H9 (cell line): ENCODE results near the gene ZNF672. TPM values are rescaled to one million over a fixed set of nuclear protein-coding genes. Genes with fewer than 3 reads are reported as not detected.

ENCODE experiments used
- DNase-seq: peaks from one replicate; pipeline ENCODE4 v3.0.0-alpha.2; 2017
- H2AFZ ChIP-seq: one replicate; pipeline ENCODE4 v1.6.1; 2013; ENCODE audit warnings: mild to moderate bottlenecking, low read length, control low read depth, moderate library complexity
- H2AK5ac ChIP-seq: 2 replicates; pipeline ENCODE4 v1.6.1; 2013; ENCODE audit warnings: low read length, control low read depth, mixed read lengths; ENCODE audit not compliant: insufficient read length
- H2BK120ac ChIP-seq: one replicate; pipeline ENCODE4 v1.6.1; 2013; ENCODE audit warnings: low read depth, mild to moderate bottlenecking, low read length, control low read depth, inconsistent platforms; ENCODE audit not compliant: poor library complexity, severe bottlenecking
- H2BK12ac ChIP-seq: 2 replicates; pipeline ENCODE4 v1.6.1; 2013; ENCODE audit warnings: low read length, control low read depth, mixed read lengths, low read depth; ENCODE audit not compliant: insufficient read length
- H2BK15ac ChIP-seq: 2 replicates; pipeline ENCODE4 v1.6.1; 2013; ENCODE audit warnings: low read depth, low read length, control low read depth
- H2BK20ac ChIP-seq: one replicate; pipeline ENCODE4 v1.6.1; 2013; ENCODE audit warnings: low read depth, mild to moderate bottlenecking, low read length, control low read depth, inconsistent platforms; ENCODE audit not compliant: poor library complexity, severe bottlenecking
- H2BK5ac ChIP-seq: 2 replicates; pipeline ENCODE4 v1.6.1; 2013; ENCODE audit warnings: low read length, control low read depth, mixed read lengths; ENCODE audit not compliant: insufficient read length
- H3K14ac ChIP-seq: 2 replicates; pipeline ENCODE4 v1.6.1; 2013; ENCODE audit warnings: low read length, control low read depth; ENCODE audit not compliant: insufficient read depth
- H3K18ac ChIP-seq: 2 replicates; pipeline ENCODE4 v1.6.1; 2013; ENCODE audit warnings: low read depth, mild to moderate bottlenecking, mixed read lengths, low read length, control low read depth; ENCODE audit not compliant: insufficient read length
- H3K23ac ChIP-seq: 2 replicates; pipeline ENCODE4 v1.6.1; 2013; ENCODE audit warnings: low read length, control low read depth, mixed read lengths, low read depth; ENCODE audit not compliant: insufficient read length
- H3K23me2 ChIP-seq: 2 replicates; pipeline ENCODE4 v1.6.1; 2013; ENCODE audit warnings: low read depth, mild to moderate bottlenecking, mixed read lengths, low read length, control low read depth; ENCODE audit not compliant: insufficient read length, poor library complexity, severe bottlenecking
- H3K27ac ChIP-seq: 2 replicates; pipeline ENCODE4 v1.5.1; 2013; ENCODE audit warnings: low read length, control low read depth, mixed read lengths, low read depth; ENCODE audit not compliant: insufficient read length
- H3K27me3 ChIP-seq: 2 replicates; pipeline ENCODE4 v1.6.1; 2013; ENCODE audit warnings: low read length, control low read depth, inconsistent platforms; ENCODE audit not compliant: insufficient read depth
- H3K4ac ChIP-seq: 2 replicates; pipeline ENCODE4 v1.6.1; 2013; ENCODE audit warnings: low read depth, mild to moderate bottlenecking, control low read depth, inconsistent platforms, low read length, moderate library complexity
- H3K4me1 ChIP-seq: 2 replicates; pipeline ENCODE4 v1.6.1; 2013; ENCODE audit warnings: low read length, control low read depth, inconsistent platforms; ENCODE audit not compliant: insufficient read depth
- H3K4me2 ChIP-seq: 2 replicates; pipeline ENCODE4 v1.6.1; 2013; ENCODE audit warnings: low read length, control low read depth, mixed read lengths; ENCODE audit not compliant: insufficient read length, insufficient read depth
- H3K56ac ChIP-seq: 2 replicates; pipeline ENCODE4 v1.6.1; 2013; ENCODE audit warnings: low read depth, mild to moderate bottlenecking, mixed read lengths, low read length, control low read depth; ENCODE audit not compliant: insufficient read length
- H3K79me1 ChIP-seq: 2 replicates; pipeline ENCODE4 v1.6.1; 2013; ENCODE audit warnings: low read depth, mild to moderate bottlenecking, moderate library complexity, low read length, control low read depth, inconsistent platforms; ENCODE audit not compliant: insufficient read depth, poor library complexity, severe bottlenecking
- H3K79me2 ChIP-seq: 2 replicates; pipeline ENCODE4 v1.6.1; 2013; ENCODE audit warnings: low read length, control low read depth, inconsistent platforms; ENCODE audit not compliant: insufficient read depth
- H3K9ac ChIP-seq: 2 replicates; pipeline ENCODE4 v1.6.1; 2013; ENCODE audit warnings: low read length, control low read depth, mixed read lengths; ENCODE audit not compliant: insufficient read length; ENCODE audit errors: extremely low read depth
- H3K9me3 ChIP-seq: one replicate; pipeline ENCODE4 v1.6.1; 2013; ENCODE audit warnings: low read depth, low read length, inconsistent platforms; ENCODE audit not compliant: control insufficient read depth
- H3T11ph ChIP-seq: one replicate; pipeline ENCODE4 v1.6.1; 2013; ENCODE audit warnings: mild to moderate bottlenecking, low read length, control low read depth, inconsistent platforms
- H4K20me1 ChIP-seq: one replicate; pipeline ENCODE4 v1.6.1; 2013; ENCODE audit not compliant: control insufficient read depth, insufficient read length, insufficient read depth
- H4K5ac ChIP-seq: 2 replicates; pipeline ENCODE4 v1.6.1; 2013; ENCODE audit warnings: low read depth, mild to moderate bottlenecking, mixed read lengths, low read length, control low read depth; ENCODE audit not compliant: insufficient read length
- H4K8ac ChIP-seq: replicated peaks from 2 replicates; pipeline ENCODE4 v1.6.1; 2013; ENCODE audit warnings: low read length, control low read depth, mixed read lengths, low read depth; ENCODE audit not compliant: insufficient read length
- H4K91ac ChIP-seq: 2 replicates; pipeline ENCODE4 v1.6.1; 2013; ENCODE audit warnings: low read depth, mild to moderate bottlenecking, moderate library complexity, mixed read lengths, low read length, control low read depth; ENCODE audit not compliant: insufficient read length
- H3K27ac Mint-ChIP-seq, 3 experiments: 2 replicates in 2 of 3; 3 replicates in 1 of 3; pipeline ENCODE4 v1.8.0; 2020 to 2021; ENCODE audit warnings: mixed read lengths in 3 of 3, mild to moderate bottlenecking in 1 of 3, moderate library complexity in 1 of 3
- H3K27me3 Mint-ChIP-seq: 2 replicates; pipeline ENCODE4 v1.8.0; 2021; ENCODE audit warnings: low read depth, mild to moderate bottlenecking, moderate library complexity, mixed read lengths
- H3K36me3 Mint-ChIP-seq, 3 experiments: 2 replicates in 2 of 3; 3 replicates in 1 of 3; pipeline ENCODE4 v1.8.0; 2020 to 2021; ENCODE audit warnings: low read depth in 3 of 3, mixed read lengths in 3 of 3; ENCODE audit not compliant: insufficient read depth in 1 of 3
- H3K4me1 Mint-ChIP-seq, 2 experiments: 2 replicates each; pipeline ENCODE4 v1.8.0; 2020; ENCODE audit warnings: mixed read lengths in 2 of 2
- H3K4me3 Mint-ChIP-seq, 2 experiments: 2 replicates in 1 of 2; 3 replicates in 1 of 2; pipeline ENCODE4 v1.8.0; 2020 to 2021; ENCODE audit warnings: mild to moderate bottlenecking in 2 of 2, mixed read lengths in 2 of 2, moderate library complexity in 1 of 2
- H3K9me3 Mint-ChIP-seq, 2 experiments: 2 replicates in 1 of 2; 3 replicates in 1 of 2; pipeline ENCODE4 v1.8.0; 2020; ENCODE audit warnings: mild to moderate bottlenecking in 2 of 2, mixed read lengths in 2 of 2, moderate library complexity in 1 of 2
- CTCF ChIP-seq: fragments of 200-600 bp; sonication (generic); conservative IDR thresholded peaks from 3 replicates; pipeline ENCODE4 v1.8.0; 2021; ENCODE audit warnings: antibody characterized with exemption, mild to moderate bottlenecking
- WGBS: extraction: QIAGEN DNeasy Blood & Tissue Kit; methylation state at CpG from one replicate; pipeline ENCODE4 v1.1.7; 2013; ENCODE audit warnings: missing lambda C conversion rate, low lambda C conversion rate, mixed read lengths; ENCODE audit not compliant: insufficient read length; ENCODE audit errors: extremely low coverage; 5-methylcytosine and 5-hydroxymethylcytosine counted together
- total RNA-seq: library from RNA; stranded (reverse); gene quantifications from 2 replicates; pipeline ENCODE4 v1.2.1, GENCODE V29; 2021

ZNF672 gene
- total RNA-seq, 1 experiment from 2014 or later: 29.4 TPM

GRCh38 chr1:248873409-248873992, 35.5 kb downstream of the ZNF672 start:
- Histone ChIP-seq H3K27ac (peak overlapping the region; percentile 3), H2BK12ac (no peak overlapping the region), H4K20me1 (no peaks in the 10 kb centered on the region), H3K4ac (no peak overlapping the region), H3K9me3 (no peaks in the 10 kb centered on the region), H3K23ac (no peak overlapping the region), H4K91ac (no peak overlapping the region), H3K27me3 (no peaks in the 10 kb centered on the region), H2BK15ac (no peak overlapping the region), H3K4me2 (peak overlapping the region; percentile 61), H3T11ph (no peak overlapping the region), H2BK20ac (no peak overlapping the region), H2BK120ac (no peak overlapping the region), H2BK5ac (no peak overlapping the region), H2AFZ (no peak overlapping the region), H3K9ac (peak overlapping the region; percentile 74), H3K23me2 (no peaks in the 10 kb centered on the region), H3K14ac (peak overlapping the region; percentile 28; the same call in 1 of the 2 replicates), H3K79me1 (no peaks in the 10 kb centered on the region), H4K5ac (no peak overlapping the region), H3K56ac (no peak overlapping the region), H2AK5ac (no peak overlapping the region), H3K18ac (peak overlapping the region; percentile 57), H3K4me1 (no peaks in the 10 kb centered on the region), H4K8ac (no peak overlapping the region), H3K79me2 (no peaks in the 10 kb centered on the region)
- TF ChIP-seq CTCF: no peak
- Mint-ChIP-seq H3K4me3 (peak overlapping the region; percentile 95 to 97), H3K27ac (peak overlapping the region; percentile 97 to 98 (median 97)), H3K9me3 (peaks cover 2 to 7% of the 10 kb centered on the region in 2 experiments; a peak in 2 of 5 replicates), H3K36me3 (no peaks in the 10 kb centered on the region; a peak in 1 of 7 replicates), H3K27me3 (peaks cover 9% of the 10 kb centered on the region), H3K4me1 (peaks cover 5 to 11% of the 10 kb centered on the region in 2 experiments; a peak in 2 of 4 replicates)
- WGBS: no CpG with 5 or more reads among the region's 41 CpGs
- peak; percentile 97 for DNase-seq
